ENCODE measurements around the gene CREBZF.

DNA sequence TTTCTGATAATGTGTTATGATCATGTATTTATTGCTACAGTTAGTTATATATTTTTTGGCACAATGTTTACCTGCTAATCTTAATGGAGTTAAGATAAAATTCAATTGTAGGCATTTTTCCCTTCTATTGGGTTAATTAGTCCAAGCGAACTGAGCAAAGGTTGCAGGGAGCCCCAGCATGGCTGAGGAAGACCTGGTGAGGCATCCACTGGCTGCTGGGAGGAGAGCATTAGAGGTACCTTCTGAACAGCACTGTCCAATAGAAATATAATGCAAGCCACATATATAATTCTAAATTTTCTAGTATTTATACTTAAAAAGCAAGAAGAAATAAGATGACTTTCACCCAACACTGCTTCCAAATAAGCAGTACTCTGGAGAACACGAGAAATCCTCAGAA is 17.9 kb downstream of the CREBZF start:
- TF ChIP-seq CTCF (IDR thresholded peaks at IDR 0.05; ENCODE audit: insufficient read depth, low read length) = no peak
- no peak for TF ChIP-seq POLR2AphosphoS5 (IDR thresholded peaks at IDR 0.05; ENCODE audit: low read depth)
- no peak for TF ChIP-seq GABPA (IDR thresholded peaks at IDR 0.05; ENCODE audit: low read depth)
- TF ChIP-seq REST (IDR thresholded peaks at IDR 0.05; ENCODE audit: insufficient replicate concordance, low read depth) = no peak
- TF ChIP-seq SPI1 (IDR thresholded peaks at IDR 0.05; ENCODE audit: borderline replicate concordance, low read depth) = no peak
